ENCODE data around the gene COG4.

DNA sequence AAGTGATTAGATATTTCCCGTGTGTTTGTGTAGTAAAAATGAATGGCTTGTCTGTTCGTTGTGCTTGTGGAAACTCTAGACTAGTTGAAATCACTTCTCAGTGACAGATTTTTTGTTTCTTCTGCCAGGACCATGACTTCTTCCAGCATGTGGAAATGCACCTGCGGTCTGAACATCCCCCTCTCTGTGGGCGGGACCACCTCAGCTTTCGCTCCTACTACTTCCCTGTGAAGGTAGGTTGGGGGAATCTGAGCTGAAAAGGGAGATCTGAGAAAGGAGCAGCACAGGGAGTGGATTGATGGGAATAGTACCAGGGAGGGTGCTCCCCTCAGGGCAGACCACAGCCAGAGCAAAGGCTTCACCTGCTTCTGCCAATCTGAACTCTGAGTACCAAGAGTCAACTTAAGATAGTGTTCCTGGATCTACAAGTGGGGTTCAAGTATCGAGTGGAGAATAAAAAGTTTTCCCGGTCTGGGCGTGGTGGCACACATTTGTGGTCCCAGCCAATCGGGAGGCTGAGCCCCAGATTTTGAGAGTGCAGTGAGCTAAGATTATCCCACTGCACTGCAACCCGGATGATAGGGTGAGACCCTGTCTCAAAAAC, 47.7 kb upstream of the COG4 start:
- TF ChIP-seq CTCF (IDR thresholded peaks at IDR 0.05) = no peak
- TF ChIP-seq POLR2A (IDR thresholded peaks at IDR 0.05) = no peak

All from adrenal gland (tissue), 5 donors.